BE2C (cell line): Measurements from ENCODE around the gene CPPED1.

Source experiments
- DNase-seq: peaks from one replicate; pipeline ENCODE4 v3.0.0-alpha.2; 2020
- H3K27me3 ChIP-seq: fragments of 250-450 bp; sonication (Bioruptor Pico); 2 replicates; pipeline ENCODE4 v1.5.1; 2020; ENCODE audit warnings: mild to moderate bottlenecking
- H3K36me3 ChIP-seq: fragments of 250-450 bp; sonication (Bioruptor Pico); 2 replicates; pipeline ENCODE4 v1.5.1; 2020; ENCODE audit warnings: mild to moderate bottlenecking
- H3K4me1 ChIP-seq: fragments of 250-450 bp; sonication (Bioruptor Pico); 2 replicates; pipeline ENCODE4 v1.5.1; 2020
- H3K4me3 ChIP-seq: 2 replicates; pipeline ENCODE4 v1.5.1; 2011; ENCODE audit warnings: low read depth, low read length
- H3K9me3 ChIP-seq: fragments of 250-450 bp; sonication (Bioruptor Pico); 2 replicates; pipeline ENCODE4 v1.5.1; 2020
- CTCF ChIP-seq: IDR thresholded peaks from 2 replicates; pipeline ENCODE4 v1.5.1; 2012; ENCODE audit warnings: mild to moderate bottlenecking, low read depth, low read length

Gene CPPED1

GRCh38 chr16:12652924-12653323 lies 150.8 kb downstream of the CPPED1 start:
- Histone ChIP-seq H3K36me3 (no peaks in the 10 kb centered on the region), H3K9me3 (peaks cover under 1% of the 10 kb centered on the region; the same call in 1 of the 2 replicates), H3K4me3 (no peak overlapping the region), H3K27me3 (no peaks in the 10 kb centered on the region), H3K4me1 (no peaks in the 10 kb centered on the region)
- DNase-seq: no peak
- TF ChIP-seq CTCF: no peak

- no peaks in the 10 kb centered on the region for H3K9me3 ChIP-seq
- TF ChIP-seq CTCF: no peak
- no peak overlapping the region for H3K4me3 ChIP-seq
- DNase-seq: no peak
- H3K27me3 ChIP-seq: no peaks in the 10 kb centered on the region
- no peaks in the 10 kb centered on the region for H3K36me3 ChIP-seq
- no peaks in the 10 kb centered on the region for H3K4me1 ChIP-seq
These were observed 151.7 kb downstream of the CPPED1 start for GRCh38 chr16:12651765-12652512.

GRCh38 chr16:12649356-12649755 lies 154.3 kb downstream of the CPPED1 start:
- Histone ChIP-seq H3K4me3 (no peak overlapping the region), H3K9me3 (no peaks in the 10 kb centered on the region), H3K36me3 (no peaks in the 10 kb centered on the region), H3K4me1 (no peaks in the 10 kb centered on the region), H3K27me3 (no peaks in the 10 kb centered on the region)
- no peak for DNase-seq
- no peak for TF ChIP-seq CTCF

- no peak overlapping the region for H3K4me3 ChIP-seq
- DNase-seq: no peak
- H3K36me3 ChIP-seq: no peaks in the 10 kb centered on the region
- H3K27me3 ChIP-seq: no peaks in the 10 kb centered on the region
- H3K4me1 ChIP-seq: no peaks in the 10 kb centered on the region
- H3K9me3 ChIP-seq: no peaks in the 10 kb centered on the region
- TF ChIP-seq CTCF: no peak
These were observed 157.0 kb downstream of the CPPED1 start for GRCh38 chr16:12646490-12647274.

GRCh38 chr16:12646098-12646489 lies 157.6 kb downstream of the CPPED1 start:
- Histone ChIP-seq H3K9me3 (no peaks in the 10 kb centered on the region), H3K27me3 (no peaks in the 10 kb centered on the region), H3K4me1 (no peaks in the 10 kb centered on the region), H3K36me3 (no peaks in the 10 kb centered on the region), H3K4me3 (no peak overlapping the region)
- no peak for TF ChIP-seq CTCF
- DNase-seq: no peak

- no peak for TF ChIP-seq CTCF
- Histone ChIP-seq H3K4me1 (no peaks in the 10 kb centered on the region), H3K27me3 (no peaks in the 10 kb centered on the region)
These were observed 160.6 kb downstream of the CPPED1 start for GRCh38 chr16:12643034-12643455.

More at GRCh38 chr16:12643034-12643455, 160.6 kb downstream of the CPPED1 start:
- no peak overlapping the region for H3K4me3 ChIP-seq
- no peak for DNase-seq
- no peaks in the 10 kb centered on the region for H3K9me3 ChIP-seq
- H3K36me3 ChIP-seq: no peaks in the 10 kb centered on the region
